GM21786 (cell line): ENCODE measurements around the gene SLC22A13.

Source experiments
- ATAC-seq: cut with Tn5 transposase; IDR thresholded peaks from one replicate; pipeline ENCODE4 v1.9.1; 2021; ENCODE audit not compliant: unreplicated experiment

The SLC22A13 gene

GRCh38 chr3:38327335-38328009, 61.9 kb downstream of the SLC22A13 start:
- ATAC-seq: no peak
